MCF 10A (cell line): ENCODE measurements around the gene ANP32D. TPM values are rescaled to one million over a fixed set of nuclear protein-coding genes. Genes with fewer than 3 reads are reported as not detected.
"Not testable (repeated sequence)": the region's sequence is repeated elsewhere in the genome, so short reads cannot be mapped to it uniquely, and the experiment has no call there.

ENCODE experiments used
- BruUV-seq: library from RNA; stranded (reverse); fragments of 400-500 nt; replicated peaks from 2 replicates; lab custom pipeline; 2021; lab: Mats Ljungman, UMichigan
- CTCF ChIA-PET: fragments of 300-600 bp; sonication (Branson Sonifier 250); formaldehyde crosslinking; extraction: SDS; loops from one replicate; lab custom pipeline; 2021; ENCODE audit warnings: antibody characterized with exemption, inconsistent platforms; lab: Yijun Ruan, JAX
- POLR2A ChIA-PET: fragments of 300-600, 350-650 bp; sonication (Branson Sonifier 250); formaldehyde crosslinking; extraction: SDS; loops from one replicate; lab custom pipeline; 2020; ENCODE audit warnings: antibody characterized with exemption, inconsistent platforms; lab: Yijun Ruan, JAX
- DNase-seq: peaks from one replicate; pipeline ENCODE4 v3.0.0-alpha.2; 2018; ENCODE audit not compliant: unreplicated experiment
- H3K27ac Mint-ChIP-seq: one replicate; pipeline ENCODE4 v1.8.0; 2022; ENCODE audit warnings: mild to moderate bottlenecking, low read depth, mixed read lengths; ENCODE audit not compliant: unreplicated experiment
- H3K27me3 Mint-ChIP-seq: one replicate; pipeline ENCODE4 v1.8.0; 2022; ENCODE audit warnings: mixed read lengths; ENCODE audit not compliant: insufficient read depth, unreplicated experiment
- H3K36me3 Mint-ChIP-seq: one replicate; pipeline ENCODE4 v1.8.0; 2022; ENCODE audit warnings: mild to moderate bottlenecking, moderate library complexity, mixed read lengths; ENCODE audit not compliant: insufficient read depth, unreplicated experiment
- H3K4me1 Mint-ChIP-seq: one replicate; pipeline ENCODE4 v1.8.0; 2022; ENCODE audit warnings: mixed read lengths; ENCODE audit not compliant: insufficient read depth, unreplicated experiment
- H3K4me3 Mint-ChIP-seq: one replicate; pipeline ENCODE4 v1.8.0; 2022; ENCODE audit warnings: mild to moderate bottlenecking, moderate library complexity, mixed read lengths; ENCODE audit not compliant: unreplicated experiment
- H3K9me3 Mint-ChIP-seq: one replicate; pipeline ENCODE4 v1.8.0; 2022; ENCODE audit warnings: mixed read lengths; ENCODE audit not compliant: unreplicated experiment
- CTCF ChIP-seq: fragments of 200-600 bp; IDR thresholded peaks from one replicate; pipeline ENCODE4 v1.8.0; 2022; ENCODE audit warnings: antibody characterized with exemption, mild to moderate bottlenecking; ENCODE audit not compliant: unreplicated experiment
- intact Hi-C: fragments of 100-400 bp; cut with micrococcal nuclease; formaldehyde crosslinking; loops from 2 replicates; pipeline ENCODE4 v1.14.1; 2022
- total RNA-seq: library from RNA; stranded (reverse); gene quantifications from 2 replicates; pipeline ENCODE4 v1.2.3, GENCODE V29; 2022

Gene ANP32D
- total RNA-seq, 1 experiment from 2014 or later = not detected

GRCh38 chr12:48459259-48459658 lies 13.1 kb upstream of the ANP32D start:
- no peak overlapping the region for H3K27ac Mint-ChIP-seq
- DNase-seq = no peak
- POLR2A ChIA-PET = interaction anchor here (0.8 kb wide), 1 partner anchor 30 kb away, joined by 3 read pairs; no protein-coding TSS in a partner anchor
- BruUV-seq = no TSS peak
- intact Hi-C loops = no loop called here
- no peaks in the 10 kb centered on the region for H3K4me1 Mint-ChIP-seq
- CTCF ChIA-PET = interaction anchor here (0.7 to 1.2 kb wide), 3 partner anchors 9 to 270 kb away, joined by 3 read pairs; no protein-coding TSS in a partner anchor
- H3K27me3 Mint-ChIP-seq = peaks cover 60% of the 10 kb centered on the region
- H3K4me3 Mint-ChIP-seq = no peak overlapping the region
- no peaks in the 10 kb centered on the region for H3K36me3 Mint-ChIP-seq
- no peaks in the 10 kb centered on the region for H3K9me3 Mint-ChIP-seq
- no peak for TF ChIP-seq CTCF

GRCh38 chr12:48469027-48469426 lies 3.3 kb upstream of the ANP32D start:
- H3K27me3 Mint-ChIP-seq, H3K4me3 Mint-ChIP-seq, DNase-seq, H3K4me1 Mint-ChIP-seq, POLR2A ChIA-PET, H3K27ac Mint-ChIP-seq, intact Hi-C loops, H3K36me3 Mint-ChIP-seq, BruUV-seq: not testable (repeated sequence)
- H3K9me3 Mint-ChIP-seq = peaks cover 33% of the 10 kb centered on the region
- CTCF ChIA-PET = interaction anchor here (1.4 kb wide), 1 partner anchor 10 kb away, joined by 3 read pairs; no protein-coding TSS in a partner anchor

GRCh38 chr12:48473061-48473460 lies 702 bp downstream of the ANP32D start:
- Mint-ChIP-seq H3K27me3 (peaks cover 12% of the 10 kb centered on the region), H3K4me1 (no peaks in the 10 kb centered on the region), H3K27ac (no peak overlapping the region), H3K9me3 (peaks cover 33% of the 10 kb centered on the region), H3K4me3 (no peak overlapping the region), H3K36me3 (no peaks in the 10 kb centered on the region)
- DNase-seq = no peak
- POLR2A ChIA-PET = no interaction called here
- BruUV-seq = no TSS peak
- intact Hi-C loops = loop anchor here (2.0 kb wide), 1 partner anchor 38 kb away; no protein-coding TSS in a partner anchor
- TF ChIP-seq CTCF = no peak
- CTCF ChIA-PET = no interaction called here

GRCh38 chr12:48474497-48474896 lies 2.1 kb downstream of the ANP32D start:
- DNase-seq, H3K4me3 Mint-ChIP-seq, H3K36me3 Mint-ChIP-seq, H3K27ac Mint-ChIP-seq, CTCF ChIA-PET, intact Hi-C loops, H3K4me1 Mint-ChIP-seq, BruUV-seq: not testable (repeated sequence)
- POLR2A ChIA-PET = interaction anchor here (0.6 kb wide), 1 partner anchor 19 kb away, joined by 3 read pairs; no protein-coding TSS in a partner anchor
- Mint-ChIP-seq H3K9me3 (peaks cover 24% of the 10 kb centered on the region), H3K27me3 (peaks cover 12% of the 10 kb centered on the region)

GRCh38 chr12:48482198-48482597 lies 9.8 kb downstream of the ANP32D start, which contains the start of gene C12orf54:
TSS of gene C12orf54 (plus strand) at chr12:48482498. CDS start at chr12:48483297, 799 bp downstream.
- TF ChIP-seq CTCF = no peak
- Mint-ChIP-seq H3K4me1 (no peaks in the 10 kb centered on the region), H3K4me3 (no peak within 1 kb of the TSS), H3K27me3 (peaks cover 4% of the 10 kb centered on the region), H3K36me3 (peaks cover 11% of the 10 kb centered on the region), H3K9me3 (no peaks in the 10 kb centered on the region), H3K27ac (no peak within 1 kb of the TSS)
- no TSS peak for BruUV-seq
- intact Hi-C loops = no loop called here
- CTCF ChIA-PET = interaction anchor here (1.5 kb wide), 1 partner anchor 136 kb away, joined by 3 read pairs; no protein-coding TSS in a partner anchor
- POLR2A ChIA-PET = interaction anchor here (0.6 kb wide), 1 partner anchor 36 kb away, joined by 4 read pairs; no protein-coding TSS in a partner anchor
- no peak for DNase-seq
